ENCODE data around the gene WDR90. TPM values are rescaled to one million over a fixed set of nuclear protein-coding genes. Genes with fewer than 3 reads are reported as not detected.

The WDR90 gene
- total and polyA plus RNA-seq, 2 of the 13 experiments (the other 11 are each of a cell fraction or from before 2014, with no cell fraction given) = 14.9 to 28.9 TPM

DNA sequence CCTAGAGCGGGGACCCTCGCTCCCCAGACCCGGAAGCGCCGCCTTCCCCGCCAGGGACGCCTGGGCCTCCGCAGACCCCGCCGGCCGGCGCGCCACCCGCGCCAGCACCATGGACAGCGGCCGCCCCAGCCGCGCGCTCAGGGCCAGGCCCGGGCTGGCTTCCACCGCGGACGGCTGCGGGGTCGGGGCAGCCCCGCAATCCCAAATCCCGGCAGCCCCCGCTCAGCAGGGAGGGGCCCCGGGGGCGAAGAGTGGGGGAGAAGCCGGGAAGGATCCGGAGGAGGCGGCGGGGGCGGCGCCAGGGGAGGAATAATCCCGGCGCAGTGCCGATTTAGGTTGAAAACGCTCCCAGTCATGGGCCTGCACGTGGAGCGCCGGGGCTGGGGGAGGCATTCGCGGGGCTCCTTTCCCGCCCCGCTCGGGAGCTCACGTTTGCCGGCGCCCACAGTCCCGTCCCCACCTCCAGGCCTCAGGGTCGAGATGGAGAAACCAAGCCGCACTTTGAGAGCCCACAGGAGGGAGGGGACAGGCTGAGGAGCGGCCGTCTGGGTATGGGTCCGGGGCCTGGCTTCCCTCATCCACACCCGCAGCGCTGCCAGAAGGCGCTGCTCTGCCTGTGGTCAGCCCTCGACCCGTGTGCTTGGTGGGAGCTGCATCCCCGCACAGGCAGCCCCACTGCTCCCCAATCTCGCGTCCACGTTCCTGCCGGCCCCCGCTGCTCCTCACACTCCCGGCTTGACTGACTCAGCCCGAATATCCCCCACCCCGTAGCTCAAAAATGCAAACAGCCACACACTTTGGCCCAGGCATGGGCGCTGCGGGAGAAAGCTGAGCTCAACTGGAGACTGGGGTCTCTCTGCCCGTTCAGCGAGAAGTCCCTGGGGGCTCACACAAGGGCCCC is 51.8 kb downstream of the WDR90 start (continued):
- no peak for TF ChIP-seq HMG20A (CRISPR knock-in tag; IDR thresholded peaks at IDR 0.05; ENCODE audit: borderline replicate concordance)
- TF ChIP-seq, protein P1, sequence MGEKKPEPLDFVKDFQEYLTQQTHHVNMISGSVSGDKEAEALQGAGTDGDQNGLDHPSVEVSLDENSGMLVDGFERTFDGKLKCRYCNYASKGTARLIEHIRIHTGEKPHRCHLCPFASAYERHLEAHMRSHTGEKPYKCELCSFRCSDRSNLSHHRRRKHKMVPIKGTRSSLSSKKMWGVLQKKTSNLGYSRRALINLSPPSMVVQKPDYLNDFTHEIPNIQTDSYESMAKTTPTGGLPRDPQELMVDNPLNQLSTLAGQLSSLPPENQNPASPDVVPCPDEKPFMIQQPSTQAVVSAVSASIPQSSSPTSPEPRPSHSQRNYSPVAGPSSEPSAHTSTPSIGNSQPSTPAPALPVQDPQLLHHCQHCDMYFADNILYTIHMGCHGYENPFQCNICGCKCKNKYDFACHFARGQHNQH (CRISPR knock-in tag; IDR thresholded peaks at IDR 0.05) = no peak
- TF ChIP-seq ZSCAN9 (CRISPR knock-in tag; IDR thresholded peaks at IDR 0.05; ENCODE audit: borderline replicate concordance) = peak; percentile 69; the same call in 1 of the 2 replicates
- TF ChIP-seq ARID5B (CRISPR knock-in tag; IDR thresholded peaks at IDR 0.05) = peak; percentile 50; the same call in 1 of the 2 replicates
- peak; percentile 64; the same call in 1 of the 2 replicates for TF ChIP-seq RARG (CRISPR knock-in tag; IDR thresholded peaks at IDR 0.05; ENCODE audit: low read depth)
- TF ChIP-seq TARDBP (CRISPR knock-in tag; IDR thresholded peaks at IDR 0.05) = no peak
- peak; percentile 89; the same call in 1 of the 2 replicates for TF ChIP-seq ZFYVE20 (CRISPR knock-in tag; IDR thresholded peaks at IDR 0.05; ENCODE audit: borderline replicate concordance, low read depth)
- TF ChIP-seq, protein P2, sequence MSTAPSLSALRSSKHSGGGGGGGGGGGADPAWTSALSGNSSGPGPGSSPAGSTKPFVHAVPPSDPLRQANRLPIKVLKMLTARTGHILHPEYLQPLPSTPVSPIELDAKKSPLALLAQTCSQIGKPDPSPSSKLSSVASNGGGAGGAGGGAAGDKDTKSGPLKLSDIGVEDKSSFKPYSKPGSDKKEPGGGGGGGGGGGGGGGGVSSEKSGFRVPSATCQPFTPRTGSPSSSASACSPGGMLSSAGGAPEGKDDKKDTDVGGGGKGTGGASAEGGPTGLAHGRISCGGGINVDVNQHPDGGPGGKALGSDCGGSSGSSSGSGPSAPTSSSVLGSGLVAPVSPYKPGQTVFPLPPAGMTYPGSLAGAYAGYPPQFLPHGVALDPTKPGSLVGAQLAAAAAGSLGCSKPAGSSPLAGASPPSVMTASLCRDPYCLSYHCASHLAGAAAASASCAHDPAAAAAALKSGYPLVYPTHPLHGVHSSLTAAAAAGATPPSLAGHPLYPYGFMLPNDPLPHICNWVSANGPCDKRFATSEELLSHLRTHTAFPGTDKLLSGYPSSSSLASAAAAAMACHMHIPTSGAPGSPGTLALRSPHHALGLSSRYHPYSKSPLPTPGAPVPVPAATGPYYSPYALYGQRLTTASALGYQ (CRISPR knock-in tag; IDR thresholded peaks at IDR 0.05) = 0 out of 2 replicates have a peak, but pooled peaks have one; percentile 45
- TF ChIP-seq ZNF878 (CRISPR knock-in tag; IDR thresholded peaks at IDR 0.05) = no peak
- no peak for TF ChIP-seq MTA3 (CRISPR knock-in tag; IDR thresholded peaks at IDR 0.05)
- peak; percentile 96 for TF ChIP-seq ZNF563 (CRISPR knock-in tag; IDR thresholded peaks at IDR 0.05)
- no peak for TF ChIP-seq KAT8 (CRISPR knock-in tag; IDR thresholded peaks at IDR 0.05)
- no peak for TF ChIP-seq CREB1 (IDR thresholded peaks at IDR 0.05)
- no peak for TF ChIP-seq CREB1 (CRISPR knock-in tag; IDR thresholded peaks at IDR 0.05)
- no peak for TF ChIP-seq SNRNP70 (IDR thresholded peaks at IDR 0.05; ENCODE audit: low read depth, low read length)
- peak; percentile 92 for TF ChIP-seq HES4 (CRISPR knock-in tag; IDR thresholded peaks at IDR 0.05; ENCODE audit: borderline replicate concordance)
- TF ChIP-seq ZNF362 (CRISPR knock-in tag; IDR thresholded peaks at IDR 0.05; ENCODE audit: borderline replicate concordance) = no peak
